22Rv1 (cell line): ENCODE results near the gene LMNTD1.

Experiments used
- H3K27ac ChIP-seq: fragments of 450-650 bp; 2 replicates; pipeline ENCODE4 v1.5.1; 2017
- CTCF ChIP-seq: fragments of 450-650 bp; IDR thresholded peaks from 2 replicates; pipeline ENCODE4 v1.5.1; 2017; ENCODE audit warnings: mild to moderate bottlenecking
- ZFX ChIP-seq: fragments of 450-650 bp; IDR thresholded peaks from 2 replicates; pipeline ENCODE4 v1.6.1; 2017; ENCODE audit warnings: antibody characterized with exemption, borderline replicate concordance

The LMNTD1 gene

DNA sequence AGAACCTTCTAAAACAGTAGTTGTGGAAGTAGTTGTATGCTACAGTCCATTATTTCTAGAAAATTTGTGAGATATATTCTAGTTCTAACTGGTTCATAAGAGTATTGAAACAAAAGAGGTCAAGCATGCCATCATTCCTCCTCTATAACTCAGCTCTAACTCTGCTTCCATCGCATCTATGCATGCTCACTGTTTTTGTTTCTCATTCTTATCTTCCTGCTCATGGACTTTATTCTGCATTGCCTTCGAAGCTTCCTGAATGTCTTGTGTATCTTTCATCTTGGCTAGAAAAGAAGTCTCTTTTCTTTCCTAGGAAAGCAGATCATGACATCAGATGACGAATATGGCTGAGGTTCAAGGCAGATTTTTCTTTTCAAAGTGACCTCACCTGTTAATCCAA lies 402 bp downstream of the LMNTD1 start:
- TF ChIP-seq ZFX (no peak), CTCF (no peak)
- no peak overlapping the region for H3K27ac ChIP-seq

- H3K27ac ChIP-seq: no peak overlapping the region
- TF ChIP-seq CTCF (no peak), ZFX (no peak)
Observed at GRCh38 chr12:25550186-25550585, 2.9 kb downstream of the LMNTD1 start.

- H3K27ac ChIP-seq: no peak overlapping the region
Observed at GRCh38 chr12:25549120-25549519, 4.0 kb downstream of the LMNTD1 start.

DNA sequence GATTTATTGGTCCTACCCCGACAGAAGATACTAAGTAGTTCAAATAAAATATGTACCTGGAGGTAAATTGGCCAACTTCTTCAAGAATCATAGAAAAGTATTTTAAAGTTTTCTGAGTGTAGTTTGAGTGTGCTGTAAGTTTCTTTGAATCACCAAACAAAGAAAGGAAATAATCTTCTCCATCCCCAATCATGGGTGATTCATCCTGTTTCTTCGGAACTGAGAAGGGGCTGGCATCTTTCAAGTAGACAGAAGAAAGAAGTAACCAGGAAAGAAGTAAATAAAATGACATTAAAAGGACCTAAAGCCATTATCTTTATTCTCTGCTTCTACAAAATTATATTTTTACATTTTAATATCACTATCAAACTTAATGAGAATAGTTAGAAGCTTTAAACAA lies 6.8 kb downstream of the LMNTD1 start:
- H3K27ac ChIP-seq: no peak overlapping the region
- TF ChIP-seq ZFX (no peak), CTCF (no peak)

More at GRCh38 chr12:25549120-25549519, 4.0 kb downstream of the LMNTD1 start:
- no peak for TF ChIP-seq CTCF
- no peak for TF ChIP-seq ZFX

DNA sequence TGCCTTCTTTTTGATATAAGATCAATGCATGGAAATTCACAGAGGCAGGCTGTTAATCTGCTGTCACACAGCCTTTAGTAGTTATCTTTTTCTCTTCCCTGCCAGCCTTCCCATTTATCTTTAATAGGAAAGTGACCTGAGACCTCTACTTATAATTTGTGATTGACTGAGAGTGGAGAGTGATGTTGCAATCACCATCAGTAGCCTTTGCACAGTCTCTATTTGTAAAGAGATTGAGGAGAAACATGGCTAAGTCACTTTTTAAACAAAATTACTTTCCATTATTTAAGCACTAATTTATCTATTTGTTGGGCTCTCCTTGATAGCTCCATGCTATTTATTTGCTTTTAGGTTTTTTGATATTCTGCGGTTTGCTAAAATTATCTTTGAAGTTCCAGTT lies 19.9 kb downstream of the LMNTD1 start:
- TF ChIP-seq ZFX: no peak
- no peak for TF ChIP-seq CTCF
- H3K27ac ChIP-seq: no peak overlapping the region

DNA sequence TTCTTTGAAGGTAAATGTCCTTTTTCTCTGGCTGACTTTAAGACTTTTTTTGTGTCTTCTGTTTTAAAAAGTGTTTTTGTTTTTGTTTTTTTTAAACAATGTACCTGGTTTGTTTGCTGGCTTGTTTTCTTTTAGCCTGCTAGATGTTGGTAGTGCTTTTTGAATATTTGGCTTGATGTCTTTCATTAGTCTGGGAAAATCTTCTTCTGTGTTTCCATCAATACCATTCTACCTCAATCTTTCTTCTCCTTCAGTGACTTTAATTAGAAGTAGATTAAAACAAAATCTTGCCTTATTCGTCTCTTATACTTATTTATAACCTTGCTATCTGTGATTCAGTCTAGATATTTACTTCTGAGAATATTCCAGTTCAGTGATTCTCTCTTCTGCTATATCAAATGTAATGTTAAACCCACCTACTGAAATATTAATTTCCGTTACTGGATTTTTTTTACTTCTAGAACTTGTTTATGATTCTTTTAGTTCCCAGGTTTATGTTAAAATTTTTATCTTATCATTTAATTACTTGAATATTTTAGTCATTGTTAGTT lies 21.5 kb downstream of the LMNTD1 start:
- no peak for TF ChIP-seq ZFX
- TF ChIP-seq CTCF: no peak
- no peak overlapping the region for H3K27ac ChIP-seq

DNA sequence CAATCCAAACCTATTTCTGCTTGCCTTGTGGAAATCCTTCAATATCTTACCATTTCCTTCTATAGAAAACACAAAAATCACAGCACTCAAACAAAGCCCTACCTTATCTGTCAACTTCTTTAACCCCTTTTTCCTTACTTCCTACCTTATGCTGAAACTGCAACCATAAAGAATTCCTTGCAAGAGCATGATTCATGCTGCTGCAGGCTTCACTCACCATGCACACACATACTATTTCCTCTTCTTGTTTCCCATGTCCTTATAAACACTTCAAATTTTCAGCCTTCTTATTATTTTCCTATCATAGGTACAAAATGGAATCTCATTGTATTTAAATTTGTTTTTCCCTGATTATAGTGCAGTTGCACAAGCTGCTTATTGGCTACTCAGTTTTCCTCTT lies 23.3 kb downstream of the LMNTD1 start:
- TF ChIP-seq ZFX (no peak), CTCF (no peak)
- no peak overlapping the region for H3K27ac ChIP-seq
